H1 (cell line): Measurements from ENCODE around the gene TSPAN9. TPM values are rescaled to one million over a fixed set of nuclear protein-coding genes. Genes with fewer than 3 reads are reported as not detected.

Experiments
- CTCF ChIA-PET: fragments of 300-600 bp; sonication (Branson Sonifier 250); formaldehyde crosslinking; loops from one replicate; lab custom pipeline; 2021; ENCODE audit not compliant: partially characterized antibody; lab: Charles Lee
- POLR2A ChIA-PET: fragments of 300-600 bp; sonication (Branson Sonifier 250); formaldehyde crosslinking; loops from one replicate; lab custom pipeline; 2021; ENCODE audit warnings: inconsistent platforms; ENCODE audit not compliant: partially characterized antibody; lab: Charles Lee
- DNase-seq, 2 experiments: peaks; one replicate each; pipeline versions ENCODE4 v3.0.0 to v3.0.0-alpha.2; 2010 to 2022; ENCODE audit warnings: low spot score in 2 of 2, low read depth in 1 of 2, mixed read lengths in 1 of 2
- FAIRE-seq: peaks from 2 replicates; lab custom pipeline; 2011; peaks lifted over from hg19 to GRCh38; lab: Jason Lieb, UNC
- H2AFZ ChIP-seq: 2 replicates; pipeline ENCODE4 v1.8.1; 2012; ENCODE audit warnings: low read length, inconsistent platforms
- H2AK5ac ChIP-seq: 2 replicates; pipeline ENCODE4 v1.6.1; 2013; ENCODE audit warnings: low read depth, low read length
- H2BK120ac ChIP-seq: replicated peaks from 2 replicates; pipeline ENCODE3; 2013; ENCODE audit warnings: low read depth, low read length, inconsistent platforms
- H2BK12ac ChIP-seq: 2 replicates; pipeline ENCODE4 v1.6.1; 2013; ENCODE audit warnings: low read depth, low read length
- H2BK15ac ChIP-seq: 2 replicates; pipeline ENCODE4 v1.6.1; 2013; ENCODE audit warnings: low read length
- H2BK20ac ChIP-seq: 2 replicates; pipeline ENCODE4 v1.6.1; 2013; ENCODE audit warnings: low read length
- H2BK5ac ChIP-seq: 2 replicates; pipeline ENCODE4 v1.6.1; 2013; ENCODE audit warnings: low read depth, low read length
- H3K14ac ChIP-seq: 2 replicates; pipeline ENCODE4 v1.6.1; 2013; ENCODE audit warnings: inconsistent platforms; ENCODE audit not compliant: insufficient read length
- H3K18ac ChIP-seq: 2 replicates; pipeline ENCODE4 v1.6.1; 2013; ENCODE audit warnings: low read length; ENCODE audit errors: extremely low read depth
- H3K23ac ChIP-seq: 2 replicates; pipeline ENCODE4 v1.6.1; 2013; ENCODE audit warnings: inconsistent platforms; ENCODE audit not compliant: insufficient read length
- H3K23me2 ChIP-seq: 2 replicates; pipeline ENCODE4 v1.6.1; 2013; ENCODE audit warnings: low read depth, low read length
- H3K27ac ChIP-seq: 2 replicates; pipeline ENCODE4 v1.6.1; 2011; ENCODE audit warnings: low read depth, low read length, inconsistent platforms
- H3K27me3 ChIP-seq, 4 experiments: replicated peaks in 1 of 4; 1 replicate in 1 of 4; 2 replicates in 3 of 4; pipeline versions ENCODE4 v1.6.1 to v1.8.1; 2011 to 2013; ENCODE audit warnings: low read length in 3 of 4, mild to moderate bottlenecking in 3 of 4, inconsistent platforms in 2 of 4, mixed read lengths in 2 of 4, moderate library complexity in 1 of 4; ENCODE audit not compliant: control insufficient read depth in 3 of 4, insufficient read depth in 3 of 4; ENCODE audit errors: extremely low read depth in 1 of 4
- H3K36me3 ChIP-seq, 4 experiments: 2 replicates each; pipeline versions ENCODE4 v1.6.1 to v1.8.1; 2011 to 2013; ENCODE audit warnings: mild to moderate bottlenecking in 4 of 4, low read length in 3 of 4, moderate library complexity in 2 of 4, control low read depth in 1 of 4, inconsistent platforms in 1 of 4; ENCODE audit not compliant: insufficient read depth in 4 of 4, control insufficient read depth in 2 of 4
- H3K4ac ChIP-seq: replicated peaks from 2 replicates; pipeline ENCODE3; 2013; ENCODE audit warnings: low read length, low read depth, mixed read lengths, inconsistent platforms; ENCODE audit not compliant: insufficient read length
- H3K4me1 ChIP-seq, 4 experiments: replicated peaks in 1 of 4; 1 replicate in 1 of 4; 2 replicates in 3 of 4; pipeline versions ENCODE4 v1.6.1 to v1.8.1; 2011 to 2013; ENCODE audit warnings: low read length in 3 of 4, inconsistent platforms in 2 of 4, mixed read lengths in 1 of 4; ENCODE audit not compliant: insufficient read depth in 4 of 4, control insufficient read depth in 3 of 4
- H3K4me2 ChIP-seq, 2 experiments: 2 replicates each; pipeline versions ENCODE4 v1.6.1 to v1.8.1; 2011 to 2013; ENCODE audit warnings: low read depth in 2 of 2, low read length in 2 of 2, control low read depth in 1 of 2, inconsistent platforms in 1 of 2, mild to moderate bottlenecking in 1 of 2; ENCODE audit not compliant: insufficient read depth in 1 of 2
- H3K4me3 ChIP-seq, 4 experiments: fragments of 200-600, 300-600 bp in 1 of 4; sonication (generic), shearing (Covaris generic), sonication (Bioruptor Twin) in 1 of 4; 2 replicates each; pipeline versions ENCODE4 v1.5.1 to v1.8.1; 2011 to 2016; ENCODE audit warnings: low read length in 4 of 4, low read depth in 3 of 4, control low read depth in 2 of 4, inconsistent platforms in 2 of 4, mild to moderate bottlenecking in 2 of 4, mixed read lengths in 1 of 4, moderate library complexity in 1 of 4; ENCODE audit not compliant: insufficient read depth in 2 of 4; ENCODE audit errors: extremely low read depth in 1 of 4
- H3K56ac ChIP-seq: replicated peaks from 2 replicates; pipeline ENCODE3; 2013; ENCODE audit warnings: low read depth, mild to moderate bottlenecking, mixed read lengths, low read length, inconsistent platforms; ENCODE audit not compliant: insufficient read length
- H3K79me1 ChIP-seq: 2 replicates; pipeline ENCODE4 v1.6.1; 2013; ENCODE audit warnings: low read depth, low read length, control low read depth
- H3K79me2 ChIP-seq, 2 experiments: 2 replicates each; pipeline versions ENCODE4 v1.6.1 to v1.8.1; 2012 to 2013; ENCODE audit warnings: low read length in 2 of 2, mild to moderate bottlenecking in 2 of 2, inconsistent platforms in 1 of 2; ENCODE audit not compliant: insufficient read depth in 2 of 2, control insufficient read depth in 1 of 2
- H3K9ac ChIP-seq, 4 experiments: replicated peaks in 1 of 4; 1 replicate in 1 of 4; 2 replicates in 3 of 4; pipeline versions ENCODE4 v1.6.1 to v1.8.1; 2011 to 2013; ENCODE audit warnings: low read depth in 3 of 4, low read length in 3 of 4, control low read depth in 2 of 4, mild to moderate bottlenecking in 2 of 4, moderate library complexity in 2 of 4, inconsistent platforms in 1 of 4; ENCODE audit errors: extremely low read depth in 1 of 4
- H3K9me3 ChIP-seq, 2 experiments: 2 replicates each; pipeline versions ENCODE4 v1.6.1 to v1.8.1; 2012 to 2013; ENCODE audit warnings: mild to moderate bottlenecking in 2 of 2, moderate library complexity in 2 of 2, control low read depth in 1 of 2, inconsistent platforms in 1 of 2, low read depth in 1 of 2, low read length in 1 of 2, mixed read lengths in 1 of 2; ENCODE audit not compliant: insufficient read depth in 2 of 2
- H4K20me1 ChIP-seq, 2 experiments: replicated peaks in 1 of 2; 2 replicates each; pipeline versions ENCODE3 to v1.8.1; 2011 to 2013; ENCODE audit warnings: inconsistent platforms in 2 of 2, low read length in 2 of 2, mild to moderate bottlenecking in 1 of 2; ENCODE audit not compliant: insufficient read depth in 2 of 2, control insufficient read depth in 1 of 2
- H4K5ac ChIP-seq: 2 replicates; pipeline ENCODE4 v1.6.1; 2013; ENCODE audit warnings: low read length, low read depth, mixed read lengths, inconsistent platforms; ENCODE audit not compliant: insufficient read length
- H4K8ac ChIP-seq: 2 replicates; pipeline ENCODE4 v1.8.0; 2013; ENCODE audit warnings: mild to moderate bottlenecking, moderate library complexity, low read length, inconsistent platforms; ENCODE audit not compliant: insufficient read depth; ENCODE audit errors: extremely low read depth
- H4K91ac ChIP-seq: replicated peaks from 2 replicates; pipeline ENCODE3; 2013; ENCODE audit warnings: low read length, mixed read lengths, inconsistent platforms; ENCODE audit not compliant: insufficient read length
- CHD2 ChIP-seq: IDR thresholded peaks from 2 replicates; pipeline ENCODE4 v1.6.1; 2012; ENCODE audit warnings: low read length, improper control_type of control experiment
- NANOG ChIP-seq: IDR thresholded peaks from 2 replicates; pipeline ENCODE4 v1.6.1; 2011; ENCODE audit warnings: low read length, low read depth, mild to moderate bottlenecking, inconsistent platforms; ENCODE audit not compliant: insufficient read depth, poor library complexity, severe bottlenecking
- WGBS, 2 experiments: shearing (Covaris generic) in 1 of 2; methylation state at CpG; one replicate each; pipeline versions ENCODE4 v1.1.6 to v1.1.7; 2013 to 2015; ENCODE audit warnings: low lambda C conversion rate in 2 of 2, mixed read lengths in 2 of 2, inconsistent platforms in 1 of 2, low coverage in 1 of 2, missing lambda C conversion rate in 1 of 2; ENCODE audit not compliant: insufficient replicate concordance in 2 of 2, insufficient coverage in 1 of 2, insufficient read length in 1 of 2; ENCODE audit errors: extremely low coverage in 1 of 2, missing lambda C conversion rate in 1 of 2; 5-methylcytosine and 5-hydroxymethylcytosine counted together
- polyA plus RNA-seq, 7 experiments: library from polyadenylated mRNA; depleted of rRNA in 3 of 7; stranded (reverse) in 5 of 7; unstranded in 2 of 7; fragments of >200 nt in 5 of 7; fragments of 200-250 nt in 2 of 7; gene quantifications; 1 replicate in 5 of 7; 2 replicates in 1 of 7; 4 replicates in 1 of 7; pipeline versions ENCODE4 v1.2.1 to v1.2.3, GENCODE V29; 2011 to 2013; ENCODE audit warnings: missing spikeins in 2 of 7, mixed read lengths in 2 of 7
- total RNA-seq: library from RNA; stranded (reverse); fragmentation: NEBNext Ultra II Directional; extraction: Animal tissue kit (Norgen Biotek cat#: 25700); gene quantifications from 2 replicates; pipeline ENCODE4 v1.2.1, GENCODE V29; 2021
- TF ChIP-seq, protein P1 (sequence below): IDR thresholded peaks from 2 replicates; pipeline ENCODE4 v1.6.1; 2012; ENCODE audit warnings: inconsistent platforms

TSPAN9 gene
- total and polyA plus RNA-seq, 2 of the 8 experiments (the other 6 are each of a cell fraction or from before 2014, with no cell fraction given), result 11.5 to 29.1 TPM

DNA sequence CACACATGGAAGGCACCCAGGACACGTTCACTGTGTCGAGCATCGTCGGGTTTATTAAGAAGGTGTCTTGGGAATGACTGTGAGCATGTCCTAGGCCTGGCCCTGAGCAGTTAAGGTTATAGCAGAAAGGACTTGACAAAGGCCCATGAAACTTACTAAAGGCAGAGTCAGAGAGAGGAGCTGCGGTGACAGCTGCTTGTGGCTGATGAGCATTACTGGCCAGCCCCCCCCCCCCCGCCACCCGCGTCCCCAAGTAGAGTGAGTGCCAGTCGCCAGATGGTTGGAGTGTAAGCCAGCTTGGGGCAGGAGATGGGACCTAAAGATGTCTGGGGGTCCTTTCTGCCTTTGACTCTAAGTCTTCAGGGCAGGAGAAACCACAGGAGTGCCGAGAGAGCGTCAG is 169.9 kb downstream of the TSPAN9 start:
- no peak overlapping the region for H2BK12ac ChIP-seq

More for the DNA sequence above, 169.9 kb downstream of the TSPAN9 start:
- Histone ChIP-seq H3K14ac (no peak overlapping the region), H3K79me1 (no peaks in the 10 kb centered on the region), H3K4me1 (no peaks in the 10 kb centered on the region; a peak in 1 of 7 replicates), H3K27me3 (no peaks in the 10 kb centered on the region), H2BK120ac (no peak overlapping the region), H4K20me1 (no peaks in the 10 kb centered on the region), H2AFZ (no peak overlapping the region), H2BK20ac (no peak overlapping the region), H3K23me2 (no peaks in the 10 kb centered on the region), H3K4me3 (no peak overlapping the region), H3K4me2 (no peak overlapping the region), H3K56ac (no peak overlapping the region), H4K91ac (no peak overlapping the region), H3K79me2 (no peaks in the 10 kb centered on the region), H3K4ac (no peak overlapping the region), H3K23ac (no peak overlapping the region), H2BK15ac (no peak overlapping the region), H2BK5ac (no peak overlapping the region), H3K9ac (no peak overlapping the region), H4K8ac (no peak overlapping the region), H3K9me3 (no peaks in the 10 kb centered on the region; a peak in 1 of 4 replicates), H2AK5ac (no peak overlapping the region), H3K27ac (no peak overlapping the region), H4K5ac (no peak overlapping the region), H3K18ac (no peak overlapping the region), H3K36me3 (no peaks in the 10 kb centered on the region)
- FAIRE-seq (no peak), DNase-seq (no peak)
- ChIA-PET POLR2A (no interaction called here), CTCF (interaction anchor here (1.0 to 2.4 kb wide), 4 partner anchors 16 to 39 kb away, joined by 4 to 11 read pairs (median 4); no protein-coding TSS in a partner anchor)
- WGBS, 2 experiments, result 57% methylated on average over 10 of the region's 11 CpGs; no CpG with 5 or more reads in 1 of the 2 experiments
- TF ChIP-seq NANOG (no peak), CHD2 (no peak)
- TF ChIP-seq, protein P1, sequence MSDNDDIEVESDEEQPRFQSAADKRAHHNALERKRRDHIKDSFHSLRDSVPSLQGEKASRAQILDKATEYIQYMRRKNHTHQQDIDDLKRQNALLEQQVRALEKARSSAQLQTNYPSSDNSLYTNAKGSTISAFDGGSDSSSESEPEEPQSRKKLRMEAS, result no peak
